HCT116 (cell line): Measurements from ENCODE around the gene TOR2A. TPM values are rescaled to one million over a fixed set of nuclear protein-coding genes. Genes with fewer than 3 reads are reported as not detected.

Experiments used
- ATAC-seq: fragments of 200-7000 bp; cut with Tn5 transposase; 2 replicates; pipeline ENCODE4 v1.9.1; 2020; ENCODE audit warnings: mild to moderate bottlenecking, moderate library complexity
- BruUV-seq: library from RNA; stranded (reverse); fragments of 400-500 nt; replicated peaks from 2 replicates; lab custom pipeline; 2021; lab: Mats Ljungman, UMichigan
- CTCF ChIA-PET: fragments of 300-600 bp; sonication (Branson Sonifier 250); formaldehyde crosslinking; loops from one replicate; lab custom pipeline; 2021; ENCODE audit warnings: antibody characterized with exemption; lab: Charles Lee
- POLR2A ChIA-PET: fragments of 300-600, 350-600 bp; sonication (Branson Sonifier 250); formaldehyde crosslinking; loops from one replicate; lab custom pipeline; 2021; ENCODE audit warnings: antibody characterized with exemption; lab: Charles Lee
- RAD21 ChIA-PET, 2 experiments: fragments of 300-600 bp; sonication (Branson Sonifier 250); formaldehyde crosslinking; loops; one replicate each; lab custom pipeline; 2023; ENCODE audit warnings: low total read pairs in 2 of 2; ENCODE audit not compliant: uncharacterized antibody in 2 of 2, unreplicated experiment in 2 of 2, low non-redundant PET in 1 of 2; lab: Charles Lee
- DNase-seq: peaks from one replicate; pipeline ENCODE4 v3.0.0-alpha.2; 2010; ENCODE audit warnings: low read depth, low spot score
- H2AFZ ChIP-seq: fragments of 200-600 bp; shearing (Covaris generic), sonication (generic); 2 replicates; pipeline ENCODE4 v1.6.1; 2017; ENCODE audit warnings: low read depth, mixed run types, mixed read lengths, antibody characterized with exemption, low read length; ENCODE audit not compliant: poor library complexity, severe bottlenecking
- H3K27ac ChIP-seq: 2 replicates; pipeline ENCODE4 v1.5.1; 2012; ENCODE audit warnings: low read depth, low read length
- H3K27me3 ChIP-seq: fragments of 200-600 bp; sonication (generic); 2 replicates; pipeline ENCODE4 v1.6.1; 2016; ENCODE audit warnings: mixed run types, low read length, mixed read lengths; ENCODE audit not compliant: insufficient read depth
- H3K36me3 ChIP-seq, 2 experiments: fragments of 200-500 bp in 1 of 2; fragments of 200-600 bp in 1 of 2; sonication (Bioruptor generic) in 1 of 2; sonication (generic) in 1 of 2; 2 replicates each; pipeline versions ENCODE4 v1.5.1 to v1.6.1; 2014 to 2016; ENCODE audit warnings: low read length in 2 of 2, inconsistent platforms in 1 of 2, mixed read lengths in 1 of 2, mixed run types in 1 of 2; ENCODE audit not compliant: insufficient read depth in 2 of 2, control insufficient read depth in 1 of 2
- H3K4me1 ChIP-seq, 2 experiments: fragments of 200-600 bp in 1 of 2; sonication (generic) in 1 of 2; 2 replicates each; pipeline versions ENCODE4 v1.5.1 to v1.6.1; 2012 to 2017; ENCODE audit warnings: low read length in 2 of 2, inconsistent platforms in 1 of 2, mild to moderate bottlenecking in 1 of 2, mixed read lengths in 1 of 2, mixed run types in 1 of 2, moderate library complexity in 1 of 2; ENCODE audit not compliant: insufficient read depth in 2 of 2, control insufficient read depth in 1 of 2
- H3K4me2 ChIP-seq: fragments of 200-600 bp; sonication (generic); 2 replicates; pipeline ENCODE4 v1.6.1; 2017; ENCODE audit warnings: mixed run types, low read length, mixed read lengths
- H3K4me3 ChIP-seq, 2 experiments: fragments of 200-600 bp in 1 of 2; sonication (generic) in 1 of 2; replicated peaks in 1 of 2; 2 replicates each; pipeline ENCODE4 v1.5.1; 2011 to 2016; ENCODE audit warnings: low read length in 2 of 2, control low read depth in 1 of 2, low read depth in 1 of 2, mild to moderate bottlenecking in 1 of 2, mixed read lengths in 1 of 2, mixed run types in 1 of 2
- H3K79me2 ChIP-seq: fragments of 200-600 bp; sonication (generic); 2 replicates; pipeline ENCODE4 v1.6.1; 2017; ENCODE audit warnings: mild to moderate bottlenecking, mixed run types, low read length, moderate library complexity, mixed read lengths; ENCODE audit not compliant: insufficient read depth
- H3K9ac ChIP-seq: fragments of 200-600 bp; sonication (generic); 2 replicates; pipeline ENCODE4 v1.6.1; 2016; ENCODE audit warnings: low read length, mixed read lengths
- H3K9me2 ChIP-seq: fragments of 200-600 bp; sonication (generic), shearing (Covaris generic); 2 replicates; pipeline ENCODE4 v1.6.1; 2017; ENCODE audit warnings: mixed run types, mild to moderate bottlenecking, moderate library complexity; ENCODE audit not compliant: insufficient read depth
- H3K9me3 ChIP-seq, 2 experiments: fragments of 200-500 bp in 1 of 2; fragments of 200-600 bp in 1 of 2; sonication (Bioruptor generic) in 1 of 2; sonication (generic) in 1 of 2; 2 replicates each; pipeline ENCODE4 v1.6.1; 2014 to 2017; ENCODE audit warnings: low read length in 2 of 2, mixed read lengths in 2 of 2, inconsistent platforms in 1 of 2, low read depth in 1 of 2, mild to moderate bottlenecking in 1 of 2, mixed run types in 1 of 2, moderate library complexity in 1 of 2; ENCODE audit not compliant: control insufficient read depth in 1 of 2, insufficient read depth in 1 of 2
- H4K20me1 ChIP-seq: fragments of 200-600 bp; sonication (generic), shearing (Covaris generic); 2 replicates; pipeline ENCODE4 v1.6.1; 2017; ENCODE audit warnings: mixed run types, mild to moderate bottlenecking, moderate library complexity; ENCODE audit not compliant: insufficient read depth
- CBX3 ChIP-seq: IDR thresholded peaks from 2 replicates; pipeline ENCODE4 v1.6.1; 2012; ENCODE audit warnings: low read depth
- EGR1 ChIP-seq: IDR thresholded peaks from 2 replicates; pipeline ENCODE4 v1.6.1; 2012; ENCODE audit warnings: low read depth
- ELF1 ChIP-seq: IDR thresholded peaks from 2 replicates; pipeline ENCODE4 v1.6.1; 2012; ENCODE audit warnings: low read depth, borderline replicate concordance
- EZH2 ChIP-seq: fragments of 200-600 bp; sonication (generic); IDR thresholded peaks from 2 replicates; pipeline ENCODE4 v1.6.1; 2017; ENCODE audit warnings: antibody characterized with exemption, mixed run types
- FOSL1 ChIP-seq: IDR thresholded peaks from 2 replicates; pipeline ENCODE4 v1.6.1; 2012; ENCODE audit warnings: low read depth
- REST ChIP-seq: IDR thresholded peaks from 2 replicates; pipeline ENCODE4 v1.6.1; 2012; ENCODE audit warnings: low read depth
- SIN3A ChIP-seq: IDR thresholded peaks from 2 replicates; pipeline ENCODE4 v1.6.1; 2012; ENCODE audit warnings: low read depth
- SP1 ChIP-seq: IDR thresholded peaks from 2 replicates; pipeline ENCODE4 v1.6.1; 2012; ENCODE audit warnings: low read depth
- SRF ChIP-seq: IDR thresholded peaks from 2 replicates; pipeline ENCODE4 v1.6.1; 2012; ENCODE audit warnings: low read depth
- intact Hi-C: fragments of 100-400 bp; cut with micrococcal nuclease; formaldehyde crosslinking; loops from 2 replicates; pipeline ENCODE4 v1.10.0; 2022
- total RNA-seq: library from RNA; stranded (reverse); gene quantifications from one replicate; pipeline ENCODE4 v1.2.1, GENCODE V29; 2021; ENCODE audit not compliant: unreplicated experiment
- TF ChIP-seq, protein P1 (sequence below): IDR thresholded peaks from 2 replicates; pipeline ENCODE4 v1.6.1; 2012

Gene TOR2A
- total RNA-seq, 1 experiment from 2014 or later, result 12.0 TPM

DNA sequence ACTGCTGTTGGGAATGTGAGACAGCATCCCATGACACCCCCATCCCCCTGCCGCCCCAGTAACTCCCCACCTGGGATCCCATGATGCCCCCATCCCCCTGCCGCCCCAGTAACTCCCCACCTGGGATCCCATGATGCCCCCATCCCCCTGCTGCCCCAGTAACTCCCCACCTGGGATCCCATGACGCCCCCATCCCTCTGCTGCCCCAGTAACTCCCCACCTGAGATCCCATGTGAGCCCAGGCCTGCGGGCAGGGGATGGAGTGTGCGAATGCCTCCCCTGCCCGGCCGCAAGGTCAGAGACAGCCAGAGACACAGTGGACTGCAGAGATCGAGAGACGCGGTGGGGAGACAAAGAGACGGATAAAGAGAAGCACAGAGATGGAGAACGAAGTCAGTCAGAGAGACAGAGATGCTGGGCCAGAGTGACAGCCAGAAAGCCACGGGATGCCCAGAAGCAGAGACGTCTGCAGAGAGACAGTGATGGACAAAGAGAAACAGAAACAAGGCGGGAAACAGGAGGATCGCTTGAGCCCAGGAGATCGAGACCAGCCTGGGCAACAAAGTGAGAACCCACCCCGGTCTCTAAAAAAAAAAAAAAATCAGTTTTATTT lies 42.4 kb upstream of the TOR2A start:
- no peak overlapping the region for H3K27ac ChIP-seq
- no peaks in the 10 kb centered on the region for H3K9me3 ChIP-seq
- no peak overlapping the region for H3K4me3 ChIP-seq
- RAD21 ChIA-PET, result no interaction called here
- no peak overlapping the region for H2AFZ ChIP-seq
- CTCF ChIA-PET, result no interaction called here
- no peak overlapping the region for H3K4me2 ChIP-seq
- intact Hi-C loops, result no loop called here
- BruUV-seq, result no TSS peak
- POLR2A ChIA-PET, result no interaction called here
- no peak for ATAC-seq
- H3K9ac ChIP-seq, result no peak overlapping the region
- no peaks in the 10 kb centered on the region for H3K36me3 ChIP-seq
- no peaks in the 10 kb centered on the region for H3K79me2 ChIP-seq
- DNase-seq, result no peak
- H3K9me2 ChIP-seq, result no peaks in the 10 kb centered on the region
- TF ChIP-seq EZH2, result no peak
- no peak for TF ChIP-seq EGR1
- TF ChIP-seq SRF, result no peak
- no peak for TF ChIP-seq ELF1
- no peak for TF ChIP-seq SIN3A
- TF ChIP-seq, protein P1, sequence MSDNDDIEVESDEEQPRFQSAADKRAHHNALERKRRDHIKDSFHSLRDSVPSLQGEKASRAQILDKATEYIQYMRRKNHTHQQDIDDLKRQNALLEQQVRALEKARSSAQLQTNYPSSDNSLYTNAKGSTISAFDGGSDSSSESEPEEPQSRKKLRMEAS, result no peak
- no peak for TF ChIP-seq SP1
- no peak for TF ChIP-seq CBX3
- TF ChIP-seq FOSL1, result no peak
- no peak for TF ChIP-seq REST
- H3K27me3 ChIP-seq, result no peaks in the 10 kb centered on the region
- peaks cover 0 to 2% of the 10 kb centered on the region in 2 experiments; a peak in 2 of 4 replicates for H3K4me1 ChIP-seq
- H4K20me1 ChIP-seq, result no peaks in the 10 kb centered on the region
